IMR-90 (cell line): ENCODE measurements around the gene ELAVL1. TPM values are rescaled to one million over a fixed set of nuclear protein-coding genes. Genes with fewer than 3 reads are reported as not detected.

ENCODE experiments used
- ATAC-seq: fragments of 200-7000 bp; cut with Tn5 transposase; 2 replicates; pipeline ENCODE4 v1.9.1; 2020; ENCODE audit warnings: low read depth, mild to moderate bottlenecking, moderate library complexity
- BruUV-seq: library from RNA; stranded (reverse); fragments of 400-500 nt; replicated peaks from 2 replicates; lab custom pipeline; 2021; lab: Mats Ljungman, UMichigan
- CTCF ChIA-PET: fragments of 300-600 bp; formaldehyde crosslinking; extraction: SDS; loops from one replicate; lab custom pipeline; 2021; ENCODE audit warnings: antibody characterized with exemption; lab: Yijun Ruan, JAX
- POLR2A ChIA-PET: fragments of 300-600 bp; sonication (Branson Sonifier 250); formaldehyde crosslinking; loops from one replicate; lab custom pipeline; 2022; ENCODE audit warnings: antibody characterized with exemption; ENCODE audit not compliant: unreplicated experiment; lab: Charles Lee
- DNase-seq: peaks from one replicate; pipeline ENCODE4 v3.0.0; 2013
- H2AFZ ChIP-seq: replicated peaks from 2 replicates; pipeline ENCODE3; 2013; ENCODE audit warnings: low read length, mild to moderate bottlenecking; ENCODE audit not compliant: poor library complexity
- H2AK5ac ChIP-seq: 2 replicates; pipeline ENCODE4 v1.6.1; 2013; ENCODE audit warnings: low read depth, low read length, inconsistent platforms
- H2AK9ac ChIP-seq: replicated peaks from 2 replicates; pipeline ENCODE3; 2013; ENCODE audit warnings: mild to moderate bottlenecking, low read depth, low read length, moderate library complexity; ENCODE audit not compliant: poor library complexity
- H2BK120ac ChIP-seq: 2 replicates; pipeline ENCODE4 v1.6.1; 2013; ENCODE audit warnings: low read depth, low read length, inconsistent platforms
- H2BK15ac ChIP-seq: 3 replicates; pipeline ENCODE4 v1.6.1; 2013; ENCODE audit warnings: low read depth, low read length, inconsistent platforms
- H2BK20ac ChIP-seq: 2 replicates; pipeline ENCODE4 v1.6.1; 2013; ENCODE audit warnings: low read depth, mild to moderate bottlenecking, inconsistent platforms, low read length, moderate library complexity
- H2BK5ac ChIP-seq: 2 replicates; pipeline ENCODE4 v1.6.1; 2013; ENCODE audit warnings: mild to moderate bottlenecking, low read depth, low read length, inconsistent platforms; ENCODE audit not compliant: poor library complexity, severe bottlenecking
- H3K14ac ChIP-seq: replicated peaks from 2 replicates; pipeline ENCODE4 v1.6.1; 2013; ENCODE audit warnings: low read depth, low read length, inconsistent platforms
- H3K18ac ChIP-seq: 2 replicates; pipeline ENCODE4 v1.6.1; 2013; ENCODE audit warnings: low read depth, low read length, control low read depth
- H3K23ac ChIP-seq: 2 replicates; pipeline ENCODE4 v1.6.1; 2013; ENCODE audit warnings: low read depth, low read length, inconsistent platforms
- H3K27ac ChIP-seq: 2 replicates; pipeline ENCODE4 v1.5.1; 2013; ENCODE audit warnings: mild to moderate bottlenecking, control low read depth, low read length; ENCODE audit not compliant: insufficient read depth
- H3K27me3 ChIP-seq: 2 replicates; pipeline ENCODE4 v1.6.1; 2013; ENCODE audit warnings: low read length; ENCODE audit not compliant: control insufficient read depth, insufficient read depth
- H3K36me3 ChIP-seq: 2 replicates; pipeline ENCODE4 v1.6.1; 2013; ENCODE audit warnings: low read length, mixed read lengths; ENCODE audit not compliant: control insufficient read depth, insufficient read depth
- H3K4ac ChIP-seq: 2 replicates; pipeline ENCODE4 v1.6.1; 2013; ENCODE audit warnings: low read depth, low read length, inconsistent platforms
- H3K4me1 ChIP-seq: 2 replicates; pipeline ENCODE4 v1.6.1; 2013; ENCODE audit warnings: low read length, mixed read lengths; ENCODE audit not compliant: control insufficient read depth, insufficient read depth
- H3K4me2 ChIP-seq: 2 replicates; pipeline ENCODE4 v1.6.1; 2013; ENCODE audit warnings: low read depth, mild to moderate bottlenecking, control low read depth, low read length, moderate library complexity
- H3K4me3 ChIP-seq: 2 replicates; pipeline ENCODE4 v1.5.1; 2013; ENCODE audit warnings: low read depth, mild to moderate bottlenecking, control low read depth, low read length, moderate library complexity; ENCODE audit not compliant: insufficient read depth
- H3K56ac ChIP-seq: 2 replicates; pipeline ENCODE4 v1.6.1; 2013; ENCODE audit warnings: low read length, inconsistent platforms; ENCODE audit not compliant: insufficient read depth; ENCODE audit errors: extremely low read depth
- H3K79me1 ChIP-seq, 2 experiments: 2 replicates each; pipeline ENCODE4 v1.6.1; 2013; ENCODE audit warnings: low read length in 2 of 2, inconsistent platforms in 1 of 2, low read depth in 1 of 2
- H3K9ac ChIP-seq: 2 replicates; pipeline ENCODE4 v1.6.1; 2013; ENCODE audit warnings: low read depth, low read length, control low read depth
- H3K9me1 ChIP-seq: 2 replicates; pipeline ENCODE4 v1.6.1; 2013; ENCODE audit warnings: low read length, inconsistent platforms; ENCODE audit not compliant: insufficient read depth
- H3K9me3 ChIP-seq: 2 replicates; pipeline ENCODE4 v1.6.1; 2013; ENCODE audit warnings: low read length; ENCODE audit not compliant: control insufficient read depth, insufficient read depth
- H4K20me1 ChIP-seq: 2 replicates; pipeline ENCODE4 v1.6.1; 2013; ENCODE audit warnings: low read length, inconsistent platforms; ENCODE audit not compliant: insufficient read depth
- H4K5ac ChIP-seq: 2 replicates; pipeline ENCODE4 v1.6.1; 2013; ENCODE audit warnings: mild to moderate bottlenecking, low read depth, low read length, control low read depth
- H4K8ac ChIP-seq, 2 experiments: 2 replicates each; pipeline ENCODE4 v1.6.1; 2013; ENCODE audit warnings: low read depth in 2 of 2, low read length in 2 of 2, control low read depth in 1 of 2, inconsistent platforms in 1 of 2
- H4K91ac ChIP-seq: 2 replicates; pipeline ENCODE4 v1.6.1; 2013; ENCODE audit warnings: low read depth, low read length, inconsistent platforms; ENCODE audit not compliant: insufficient read depth
- BHLHE40 ChIP-seq: fragments of 150-350 bp; IDR thresholded peaks from 2 replicates; pipeline ENCODE4 v1.6.1; 2016; ENCODE audit warnings: mild to moderate bottlenecking, low read depth, low read length
- CEBPB ChIP-seq: IDR thresholded peaks from 2 replicates; pipeline ENCODE4 v1.6.1; 2012; ENCODE audit warnings: low read depth, low read length, improper control_type of control experiment
- CHD1 ChIP-seq: IDR thresholded peaks from 2 replicates; pipeline ENCODE4 v1.6.1; 2012; ENCODE audit warnings: low read depth, low read length, improper control_type of control experiment
- CTCF ChIP-seq: conservative IDR thresholded peaks from 2 replicates; pipeline ENCODE4 v1.5.1; 2012; ENCODE audit warnings: mild to moderate bottlenecking, low read depth, low read length, improper control_type of control experiment
- ELK1 ChIP-seq: fragments of 150-350 bp; IDR thresholded peaks from 2 replicates; pipeline ENCODE4 v1.6.1; 2016; ENCODE audit warnings: low read depth, mild to moderate bottlenecking, low read length, moderate library complexity, borderline replicate concordance
- FOS ChIP-seq: fragments of 150-350 bp; IDR thresholded peaks from 2 replicates; pipeline ENCODE4 v1.6.1; 2016; ENCODE audit warnings: low read depth, low read length
- MAFK ChIP-seq: IDR thresholded peaks from 2 replicates; pipeline ENCODE4 v1.6.1; 2012; ENCODE audit warnings: low read depth, low read length, improper control_type of control experiment
- MAZ ChIP-seq: IDR thresholded peaks from 2 replicates; pipeline ENCODE4 v1.6.1; 2012; ENCODE audit warnings: low read depth, mild to moderate bottlenecking, low read length, improper control_type of control experiment, moderate library complexity, borderline replicate concordance
- MXI1 ChIP-seq: IDR thresholded peaks from 2 replicates; pipeline ENCODE4 v1.6.1; 2012; ENCODE audit warnings: low read depth, mild to moderate bottlenecking, low read length, moderate library complexity, borderline replicate concordance
- NFE2L2 ChIP-seq: fragments of 150-350 bp; IDR thresholded peaks from 2 replicates; pipeline ENCODE4 v1.6.1; 2016; ENCODE audit warnings: low read depth, mild to moderate bottlenecking, low read length
- POLR2A ChIP-seq: IDR thresholded peaks from 2 replicates; pipeline ENCODE4 v1.6.1; 2012; ENCODE audit warnings: mild to moderate bottlenecking, low read depth, low read length
- RAD21 ChIP-seq: IDR thresholded peaks from 2 replicates; pipeline ENCODE4 v1.6.1; 2012; ENCODE audit warnings: low read length, improper control_type of control experiment
- RCOR1 ChIP-seq: IDR thresholded peaks from 2 replicates; pipeline ENCODE4 v1.6.1; 2012; ENCODE audit warnings: mild to moderate bottlenecking, low read length, improper control_type of control experiment; ENCODE audit not compliant: insufficient replicate concordance
- SMC3 ChIP-seq: fragments of 150-350 bp; IDR thresholded peaks from 2 replicates; pipeline ENCODE4 v1.6.1; 2016; ENCODE audit warnings: low read depth, mild to moderate bottlenecking, antibody characterized with exemption, low read length, moderate library complexity
- WGBS, 2 experiments: methylation state at CpG; one replicate each; pipeline versions ENCODE4 v1.1.5 to v1.1.7; 2013; ENCODE audit warnings: missing lambda C conversion rate in 2 of 2; ENCODE audit not compliant: insufficient read length in 1 of 2; ENCODE audit errors: extremely low coverage in 2 of 2; 5-methylcytosine and 5-hydroxymethylcytosine counted together
- dilution Hi-C: fragments of 300-500 bp; cut with HindIII; formaldehyde crosslinking; loops from one replicate; pipeline ENCODE4 v1.14.3; 2018; ENCODE audit warnings: low sequenced_read_pairs; ENCODE audit not compliant: unreplicated experiment
- in situ Hi-C: fragments of 300-500 bp; cut with MboI; formaldehyde crosslinking; loops from 3 replicates; pipeline ENCODE4 v1.14.3; 2019; ENCODE audit warnings: low sequenced_read_pairs, inconsistent platforms, mixed read lengths
- intact Hi-C: fragments of 100-400 bp; cut with micrococcal nuclease; formaldehyde crosslinking; loops from 2 replicates; pipeline ENCODE4 v1.10.0; 2022
- polyA plus RNA-seq, 3 experiments: library from polyadenylated mRNA; depleted of rRNA; stranded (reverse); fragments of >200 nt; gene quantifications; 2 replicates each; pipeline ENCODE4 v1.2.3, GENCODE V29; 2012; ENCODE audit warnings: low replicate concordance in 1 of 3
- total RNA-seq: library from RNA; depleted of rRNA; stranded (reverse); fragments of >200 nt; gene quantifications from 2 replicates; pipeline ENCODE4 v1.2.3, GENCODE V29; 2012
- TF ChIP-seq, protein P1 (sequence below): fragments of 150-350 bp; IDR thresholded peaks from 2 replicates; pipeline ENCODE4 v1.6.1; 2017; ENCODE audit warnings: mild to moderate bottlenecking, antibody characterized with exemption, low read length, low read depth

Gene ELAVL1
- total and polyA plus RNA-seq, 2 of the 4 experiments (the other 2 are of a cell fraction): 55.6 to 59.0 TPM

DNA sequence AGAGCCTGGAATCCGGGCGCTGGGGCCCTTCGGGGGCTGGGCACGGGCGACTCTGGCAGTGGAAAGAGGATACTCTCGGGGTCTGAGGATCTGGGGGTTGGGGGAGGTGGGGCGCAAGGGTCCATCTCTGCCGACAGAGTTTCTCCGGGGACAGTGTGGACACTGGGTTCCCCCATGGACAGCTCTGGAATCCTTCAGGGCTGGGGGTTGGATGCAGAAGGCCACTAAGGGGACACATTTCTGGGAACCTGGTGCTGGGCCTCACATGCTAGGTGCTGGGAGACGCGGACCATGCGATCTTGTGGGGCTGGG lies 88.5 kb downstream of the ELAVL1 start:
- no peak overlapping the region for H3K4ac ChIP-seq
- no peak overlapping the region for H2BK20ac ChIP-seq
- H3K9me3 ChIP-seq: no peaks in the 10 kb centered on the region
- peak overlapping the region; percentile 44 for H3K4me3 ChIP-seq
- peaks cover 11% of the 10 kb centered on the region for H3K27me3 ChIP-seq
- dilution Hi-C loops: no loop called here
- no peak overlapping the region for H3K9ac ChIP-seq
- ChIA-PET POLR2A (no interaction called here), CTCF (interaction anchor here (2.4 kb wide), 1 partner anchor 12 kb away, joined by 10 read pairs; no protein-coding TSS in a partner anchor)
- 0 out of 2 replicates have a peak overlapping the region, but pooled peaks have one; percentile 2 for H3K23ac ChIP-seq
- peak overlapping the region; percentile 27 for H3K4me2 ChIP-seq
- H4K8ac ChIP-seq: peak overlapping the region; percentile 61 to 67; a peak in 1 of 4 replicates
- H2AK5ac ChIP-seq: 0 out of 2 replicates have a peak overlapping the region, but pooled peaks have one; percentile 39
- no peak overlapping the region for H3K14ac ChIP-seq
- no peak overlapping the region for H2BK5ac ChIP-seq
- H3K36me3 ChIP-seq: peaks cover 9% of the 10 kb centered on the region; the same call in 1 of the 2 replicates
- TF ChIP-seq, protein P1, sequence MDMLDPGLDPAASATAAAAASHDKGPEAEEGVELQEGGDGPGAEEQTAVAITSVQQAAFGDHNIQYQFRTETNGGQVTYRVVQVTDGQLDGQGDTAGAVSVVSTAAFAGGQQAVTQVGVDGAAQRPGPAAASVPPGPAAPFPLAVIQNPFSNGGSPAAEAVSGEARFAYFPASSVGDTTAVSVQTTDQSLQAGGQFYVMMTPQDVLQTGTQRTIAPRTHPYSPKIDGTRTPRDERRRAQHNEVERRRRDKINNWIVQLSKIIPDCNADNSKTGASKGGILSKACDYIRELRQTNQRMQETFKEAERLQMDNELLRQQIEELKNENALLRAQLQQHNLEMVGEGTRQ: no peak
- TF ChIP-seq CEBPB (no peak), FOS (no peak), RAD21 (no peak), POLR2A (no peak), CTCF (no peak), SMC3 (no peak), MXI1 (no peak), MAZ (no peak), ELK1 (no peak), CHD1 (no peak), NFE2L2 (no peak), MAFK (no peak), BHLHE40 (no peak), RCOR1 (no peak)
- no peak overlapping the region for H2BK120ac ChIP-seq
- H3K18ac ChIP-seq: no peak overlapping the region
- peak overlapping the region; percentile 48 for H2AK9ac ChIP-seq
- ATAC-seq (no peak), DNase-seq (no peak)
- no peak overlapping the region for H3K27ac ChIP-seq
- BruUV-seq: no TSS peak
- H4K91ac ChIP-seq: peak overlapping the region; percentile 47; the same call in 1 of the 2 replicates
- no peak overlapping the region for H2BK15ac ChIP-seq
- WGBS, 2 experiments: 29% methylated on average over 6 of the region's 12 CpGs; no CpG with 5 or more reads in 1 of the 2 experiments
- peaks cover 9% of the 10 kb centered on the region for H3K9me1 ChIP-seq
- no peak overlapping the region for H4K5ac ChIP-seq
- in situ Hi-C loops: no loop called here
- peaks cover 11% of the 10 kb centered on the region for H4K20me1 ChIP-seq
- peaks cover 21% of the 10 kb centered on the region for H3K4me1 ChIP-seq
- intact Hi-C loops: no loop called here
- H2AFZ ChIP-seq: peak overlapping the region; percentile 90
- peaks cover 0 to 18% of the 10 kb centered on the region in 2 experiments; a peak in 2 of 4 replicates for H3K79me1 ChIP-seq
- no peak overlapping the region for H3K56ac ChIP-seq
